AG04449 (cell line): Measurements from ENCODE around the gene IGF2BP2.
A peak's percentile ranks its signal among the peaks of the same experiment; 100 is the strongest.

ENCODE experiments used
- CTCF ChIA-PET: fragments of 350-600 bp; formaldehyde crosslinking; extraction: SDS; loops from one replicate; lab custom pipeline; 2021; ENCODE audit warnings: antibody characterized with exemption; lab: Yijun Ruan, JAX
- POLR2A ChIA-PET: fragments of 400-600, 350-600 bp; formaldehyde crosslinking; extraction: SDS; loops from one replicate; lab custom pipeline; 2020; ENCODE audit warnings: antibody characterized with exemption, inconsistent platforms; lab: Yijun Ruan, JAX
- DNase-seq: peaks from one replicate; pipeline ENCODE4 v3.0.0-alpha.2; 2010; ENCODE audit warnings: low read depth, low spot score
- H3K4me3 ChIP-seq: 2 replicates; pipeline ENCODE4 v1.5.1; 2011; ENCODE audit warnings: low read depth, mild to moderate bottlenecking, control low read depth, low read length
- CTCF ChIP-seq: IDR thresholded peaks from one replicate; pipeline ENCODE4 v1.5.1; 2011; ENCODE audit warnings: mild to moderate bottlenecking, moderate library complexity, low read length, control low read depth, inconsistent platforms; ENCODE audit not compliant: insufficient read depth; ENCODE audit errors: missing control alignments

The IGF2BP2 gene

GRCh38 chr3:185737740-185738680 is 86.8 kb downstream of the IGF2BP2 start:
- H3K4me3 ChIP-seq = no peak overlapping the region
- DNase-seq = no peak
- ChIA-PET POLR2A (interaction anchor here (0.7 kb wide), 1 partner anchor 85 kb away, joined by 3 read pairs; no protein-coding TSS in a partner anchor), CTCF (interaction anchor here (0.9 to 11.0 kb wide), 6 partner anchors 22 to 207 kb away, joined by 3 to 119 read pairs (median 4); no protein-coding TSS in a partner anchor)
- no peak for TF ChIP-seq CTCF

- CTCF ChIA-PET = interaction anchor here (0.7 to 11.0 kb wide), 7 partner anchors 9 to 206 kb away, joined by 3 to 119 read pairs (median 10); no protein-coding TSS in a partner anchor
- no peak overlapping the region for H3K4me3 ChIP-seq
- no peak for DNase-seq
- no peak for TF ChIP-seq CTCF
- POLR2A ChIA-PET = interaction anchor here (0.7 kb wide), 1 partner anchor 86 kb away, joined by 3 read pairs; no protein-coding TSS in a partner anchor
These were observed 87.8 kb downstream of the IGF2BP2 start for GRCh38 chr3:185737020-185737419.

GRCh38 chr3:185734725-185735096 is 90.1 kb downstream of the IGF2BP2 start:
- no peak overlapping the region for H3K4me3 ChIP-seq
- POLR2A ChIA-PET = interaction anchor here (1.4 kb wide), 1 partner anchor 87 kb away, joined by 5 read pairs; no protein-coding TSS in a partner anchor

GRCh38 chr3:185733980-185734724 is 90.7 kb downstream of the IGF2BP2 start:
- ChIA-PET CTCF (interaction anchor here (0.6 to 11.0 kb wide), 19 partner anchors 12 to 209 kb away, joined by 3 to 119 read pairs (median 10); partner anchors contain the start of gene TRA2B), POLR2A (interaction anchor here (1.4 kb wide), 1 partner anchor 88 kb away, joined by 5 read pairs; no protein-coding TSS in a partner anchor)
- H3K4me3 ChIP-seq = no peak overlapping the region
- no peak for DNase-seq
- peak; percentile 46 for TF ChIP-seq CTCF

More at GRCh38 chr3:185734725-185735096, 90.1 kb downstream of the IGF2BP2 start:
- CTCF ChIA-PET = interaction anchor here (0.8 to 11.0 kb wide), 17 partner anchors 12 to 209 kb away, joined by 3 to 119 read pairs (median 10); partner anchors contain the start of gene TRA2B
- no peak for DNase-seq
- no peak for TF ChIP-seq CTCF

GRCh38 chr3:185732782-185733181 is 92.1 kb downstream of the IGF2BP2 start:
- TF ChIP-seq CTCF = no peak
- CTCF ChIA-PET = interaction anchor here (0.8 to 11.0 kb wide), 18 partner anchors 9 to 211 kb away, joined by 3 to 119 read pairs (median 11); no protein-coding TSS in a partner anchor
- POLR2A ChIA-PET = interaction anchor here (0.9 to 2.3 kb wide), 5 partner anchors 72 to 205 kb away, joined by 3 to 12 read pairs (median 3); no protein-coding TSS in a partner anchor
- no peak overlapping the region for H3K4me3 ChIP-seq
- DNase-seq = peak; percentile 69
